Nephron (organoid): Measurements from ENCODE around the gene F11R.

Experiments
- H3K27ac Mint-ChIP-seq, 3 experiments: 2 replicates each; pipeline ENCODE4 v1.8.0; 2020; ENCODE audit warnings: mixed read lengths in 3 of 3, mild to moderate bottlenecking in 2 of 3, moderate library complexity in 1 of 3
- H3K27me3 Mint-ChIP-seq: 2 replicates; pipeline ENCODE4 v1.8.0; 2021; ENCODE audit warnings: low read depth, mild to moderate bottlenecking, moderate library complexity, mixed read lengths
- H3K36me3 Mint-ChIP-seq: 2 replicates; pipeline ENCODE4 v1.8.0; 2020; ENCODE audit warnings: low read depth, mixed read lengths
- H3K4me1 Mint-ChIP-seq: 2 replicates; pipeline ENCODE4 v1.8.0; 2020; ENCODE audit warnings: mixed read lengths
- H3K4me3 Mint-ChIP-seq, 3 experiments: 2 replicates each; pipeline ENCODE4 v1.8.0; 2020; ENCODE audit warnings: mild to moderate bottlenecking in 3 of 3, mixed read lengths in 3 of 3, moderate library complexity in 2 of 3
- H3K9me3 Mint-ChIP-seq: 2 replicates; pipeline ENCODE4 v1.8.0; 2020; ENCODE audit warnings: mixed read lengths
- CTCF ChIP-seq, 3 experiments: fragments of 200-600 bp; sonication (generic); IDR thresholded peaks; one replicate each; pipeline ENCODE4 v1.5.0; 2021; ENCODE audit warnings: antibody characterized with exemption in 3 of 3; ENCODE audit not compliant: unreplicated experiment in 3 of 3

F11R gene

GRCh38 chr1:161061419-161061818 is 40.5 kb upstream of the F11R start:
- H3K9me3 Mint-ChIP-seq: no peaks in the 10 kb centered on the region
- no peaks in the 10 kb centered on the region for H3K36me3 Mint-ChIP-seq
- no peak overlapping the region for H3K27ac Mint-ChIP-seq
- TF ChIP-seq CTCF (IDR thresholded peaks at IDR 0.05; ENCODE audit: unreplicated experiment in 3 of 3): no peak
- H3K4me3 Mint-ChIP-seq: no peak overlapping the region
- peaks cover 40% of the 10 kb centered on the region for H3K27me3 Mint-ChIP-seq
- no peaks in the 10 kb centered on the region for H3K4me1 Mint-ChIP-seq

- no peak overlapping the region for H3K27ac Mint-ChIP-seq
- no peaks in the 10 kb centered on the region for H3K4me1 Mint-ChIP-seq
- H3K36me3 Mint-ChIP-seq: no peaks in the 10 kb centered on the region
- H3K4me3 Mint-ChIP-seq: no peak overlapping the region
- peaks cover 36% of the 10 kb centered on the region for H3K27me3 Mint-ChIP-seq
- TF ChIP-seq CTCF (IDR thresholded peaks at IDR 0.05; ENCODE audit: unreplicated experiment in 3 of 3): no peak
- H3K9me3 Mint-ChIP-seq: no peaks in the 10 kb centered on the region
These were observed 38.3 kb upstream of the F11R start for GRCh38 chr1:161059293-161059692.

- Mint-ChIP-seq H3K27me3 (peaks cover 16% of the 10 kb centered on the region), H3K9me3 (no peaks in the 10 kb centered on the region), H3K4me1 (no peaks in the 10 kb centered on the region), H3K36me3 (no peaks in the 10 kb centered on the region), H3K27ac (no peak overlapping the region), H3K4me3 (no peak overlapping the region)
- TF ChIP-seq CTCF (IDR thresholded peaks at IDR 0.05; ENCODE audit: unreplicated experiment in 3 of 3): no peak
These were observed 33.9 kb upstream of the F11R start for GRCh38 chr1:161054805-161055204.

- peaks cover 16% of the 10 kb centered on the region for H3K27me3 Mint-ChIP-seq
- H3K9me3 Mint-ChIP-seq: no peaks in the 10 kb centered on the region
- no peak for TF ChIP-seq CTCF (IDR thresholded peaks at IDR 0.05; ENCODE audit: unreplicated experiment in 3 of 3)
These were observed 33.3 kb upstream of the F11R start for GRCh38 chr1:161054232-161054631.

GRCh38 chr1:161052899-161053298 is 31.9 kb upstream of the F11R start:
- no peaks in the 10 kb centered on the region for H3K4me1 Mint-ChIP-seq
- H3K4me3 Mint-ChIP-seq: no peak overlapping the region
- H3K27ac Mint-ChIP-seq: no peak overlapping the region
- peaks cover 11% of the 10 kb centered on the region for H3K9me3 Mint-ChIP-seq
- peaks cover 23% of the 10 kb centered on the region for H3K27me3 Mint-ChIP-seq
- TF ChIP-seq CTCF (IDR thresholded peaks at IDR 0.05; ENCODE audit: unreplicated experiment in 3 of 3): no peak
- H3K36me3 Mint-ChIP-seq: peaks cover 9% of the 10 kb centered on the region

More at GRCh38 chr1:161054232-161054631, 33.3 kb upstream of the F11R start:
- no peak overlapping the region for H3K27ac Mint-ChIP-seq
- no peak overlapping the region for H3K4me3 Mint-ChIP-seq
- no peaks in the 10 kb centered on the region for H3K4me1 Mint-ChIP-seq
- H3K36me3 Mint-ChIP-seq: no peaks in the 10 kb centered on the region

- H3K27me3 Mint-ChIP-seq: peaks cover 23% of the 10 kb centered on the region
- H3K4me1 Mint-ChIP-seq: no peaks in the 10 kb centered on the region
- TF ChIP-seq CTCF (IDR thresholded peaks at IDR 0.05; ENCODE audit: unreplicated experiment in 3 of 3): no peak
- no peak overlapping the region for H3K4me3 Mint-ChIP-seq
- peaks cover 23% of the 10 kb centered on the region for H3K9me3 Mint-ChIP-seq
- peaks cover 14% of the 10 kb centered on the region for H3K36me3 Mint-ChIP-seq
- no peak overlapping the region for H3K27ac Mint-ChIP-seq
These were observed 30.3 kb upstream of the F11R start for GRCh38 chr1:161051219-161051618.
